Measurements from ENCODE around the gene ARID1B. TPM values are rescaled to one million over a fixed set of nuclear protein-coding genes. Genes with fewer than 3 reads are reported as not detected.
A peak's percentile ranks its signal among the peaks of the same experiment; 100 is the strongest.

The ARID1B gene
- total and polyA plus RNA-seq, 9 of the 15 experiments (the other 6 are each of a cell fraction or from before 2014, with no cell fraction given) = 12.5 to 50.5 (median 25.8) TPM

DNA sequence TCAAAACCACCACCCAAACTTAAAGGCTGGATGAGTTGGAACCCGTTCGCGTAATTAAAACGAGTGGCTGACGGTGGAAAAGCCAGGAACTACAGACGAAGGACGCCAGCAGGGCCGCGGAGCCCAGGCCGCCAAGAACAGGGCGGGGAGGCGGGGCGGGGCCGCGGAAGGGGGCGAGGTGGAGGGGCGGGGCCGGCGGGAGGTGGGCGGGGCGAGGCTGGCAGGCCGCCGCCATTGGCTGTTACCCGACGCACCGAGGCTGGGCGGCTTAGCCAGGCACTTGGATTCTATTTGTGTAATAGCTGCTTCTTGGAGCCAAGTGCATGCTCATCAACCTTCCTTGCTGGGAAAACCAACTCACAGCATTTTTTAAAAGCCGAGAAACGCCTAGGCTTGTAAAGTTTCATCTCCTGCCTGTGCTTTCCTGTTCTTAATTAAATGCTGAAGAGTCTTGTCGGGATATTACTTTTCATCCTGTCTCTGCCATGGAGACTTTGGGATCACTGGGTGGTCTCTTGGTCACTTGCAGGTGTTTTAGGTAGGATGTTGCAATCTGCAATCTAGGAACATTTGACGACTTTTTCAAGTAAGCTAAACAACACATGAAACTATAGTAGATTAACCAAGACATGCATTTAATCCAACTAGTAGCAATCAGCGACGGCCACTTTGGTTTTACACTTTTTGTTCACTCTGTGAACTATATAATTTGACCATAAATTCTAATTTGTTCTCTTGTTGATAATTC is 245.0 kb downstream of the ARID1B start (continued):
- TF ChIP-seq, protein P1, sequence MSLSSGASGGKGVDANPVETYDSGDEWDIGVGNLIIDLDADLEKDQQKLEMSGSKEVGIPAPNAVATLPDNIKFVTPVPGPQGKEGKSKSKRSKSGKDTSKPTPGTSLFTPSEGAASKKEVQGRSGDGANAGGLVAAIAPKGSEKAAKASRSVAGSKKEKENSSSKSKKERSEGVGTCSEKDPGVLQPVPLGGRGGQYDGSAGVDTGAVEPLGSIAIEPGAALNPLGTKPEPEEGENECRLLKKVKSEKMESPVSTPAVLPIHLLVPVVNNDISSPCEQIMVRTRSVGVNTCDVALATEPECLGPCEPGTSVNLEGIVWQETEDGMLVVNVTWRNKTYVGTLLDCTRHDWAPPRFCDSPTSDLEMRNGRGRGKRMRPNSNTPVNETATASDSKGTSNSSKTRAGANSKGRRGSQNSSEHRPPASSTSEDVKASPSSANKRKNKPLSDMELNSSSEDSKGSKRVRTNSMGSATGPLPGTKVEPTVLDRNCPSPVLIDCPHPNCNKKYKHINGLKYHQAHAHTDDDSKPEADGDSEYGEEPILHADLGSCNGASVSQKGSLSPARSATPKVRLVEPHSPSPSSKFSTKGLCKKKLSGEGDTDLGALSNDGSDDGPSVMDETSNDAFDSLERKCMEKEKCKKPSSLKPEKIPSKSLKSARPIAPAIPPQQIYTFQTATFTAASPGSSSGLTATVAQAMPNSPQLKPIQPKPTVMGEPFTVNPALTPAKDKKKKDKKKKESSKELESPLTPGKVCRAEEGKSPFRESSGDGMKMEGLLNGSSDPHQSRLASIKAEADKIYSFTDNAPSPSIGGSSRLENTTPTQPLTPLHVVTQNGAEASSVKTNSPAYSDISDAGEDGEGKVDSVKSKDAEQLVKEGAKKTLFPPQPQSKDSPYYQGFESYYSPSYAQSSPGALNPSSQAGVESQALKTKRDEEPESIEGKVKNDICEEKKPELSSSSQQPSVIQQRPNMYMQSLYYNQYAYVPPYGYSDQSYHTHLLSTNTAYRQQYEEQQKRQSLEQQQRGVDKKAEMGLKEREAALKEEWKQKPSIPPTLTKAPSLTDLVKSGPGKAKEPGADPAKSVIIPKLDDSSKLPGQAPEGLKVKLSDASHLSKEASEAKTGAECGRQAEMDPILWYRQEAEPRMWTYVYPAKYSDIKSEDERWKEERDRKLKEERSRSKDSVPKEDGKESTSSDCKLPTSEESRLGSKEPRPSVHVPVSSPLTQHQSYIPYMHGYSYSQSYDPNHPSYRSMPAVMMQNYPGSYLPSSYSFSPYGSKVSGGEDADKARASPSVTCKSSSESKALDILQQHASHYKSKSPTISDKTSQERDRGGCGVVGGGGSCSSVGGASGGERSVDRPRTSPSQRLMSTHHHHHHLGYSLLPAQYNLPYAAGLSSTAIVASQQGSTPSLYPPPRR (CRISPR knock-in tag; IDR thresholded peaks at IDR 0.05; ENCODE audit: borderline replicate concordance) = no peak
- TF ChIP-seq CEBPG (CRISPR knock-in tag; IDR thresholded peaks at IDR 0.05) (no peak), CEBPG (tag; conservative IDR thresholded peaks at IDR 0.05 in 1 of 2, IDR thresholded peaks at IDR 0.05 in 1 of 2) (peak; percentile 33 to 45; a peak in 3 of 4 replicates), YY1 (IDR thresholded peaks at IDR 0.05; ENCODE audit: borderline replicate concordance in 1 of 3, control insufficient read depth in 1 of 3, extremely low read depth in 1 of 3, insufficient read depth in 3 of 3, insufficient read length in 1 of 3, insufficient replicate concordance in 2 of 3, low read depth in 1 of 3, low read length in 2 of 3) (peak in 2 of 3 experiments; percentile 58 to 77), KDM4B (IDR thresholded peaks at IDR 0.05; ENCODE audit: borderline replicate concordance in 2 of 2, low read depth in 1 of 2) (no peak), SMARCA4 (IDR thresholded peaks at IDR 0.05) (0 out of 2 replicates have a peak, but pooled peaks have one; percentile 17), NBN (IDR thresholded peaks at IDR 0.05; ENCODE audit: low read depth) (0 out of 2 replicates have a peak, but pooled peaks have one; percentile 18), ZNF551 (CRISPR knock-in tag; IDR thresholded peaks at IDR 0.05) (no peak), ZNF12 (CRISPR knock-in tag; IDR thresholded peaks at IDR 0.05) (no peak), SMC3 (conservative IDR thresholded peaks at IDR 0.05; ENCODE audit: insufficient read depth, low read depth, low read length) (no peak), MBD2 (IDR thresholded peaks at IDR 0.05; ENCODE audit: borderline replicate concordance, low read depth) (peak; percentile 17; the same call in 1 of the 2 replicates), NFIX (CRISPR knock-in tag; IDR thresholded peaks at IDR 0.05; ENCODE audit: low read depth) (no peak)
- TF ChIP-seq, protein P2, sequence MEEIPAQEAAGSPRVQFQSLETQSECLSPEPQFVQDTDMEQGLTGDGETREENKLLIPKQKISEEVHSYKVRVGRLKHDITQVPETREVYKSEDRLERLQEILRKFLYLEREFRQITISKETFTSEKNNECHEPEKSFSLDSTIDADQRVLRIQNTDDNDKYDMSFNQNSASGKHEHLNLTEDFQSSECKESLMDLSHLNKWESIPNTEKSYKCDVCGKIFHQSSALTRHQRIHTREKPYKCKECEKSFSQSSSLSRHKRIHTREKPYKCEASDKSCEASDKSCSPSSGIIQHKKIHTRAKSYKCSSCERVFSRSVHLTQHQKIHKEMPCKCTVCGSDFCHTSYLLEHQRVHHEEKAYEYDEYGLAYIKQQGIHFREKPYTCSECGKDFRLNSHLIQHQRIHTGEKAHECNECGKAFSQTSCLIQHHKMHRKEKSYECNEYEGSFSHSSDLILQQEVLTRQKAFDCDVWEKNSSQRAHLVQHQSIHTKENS (CRISPR knock-in tag; IDR thresholded peaks at IDR 0.05) = no peak
- TF ChIP-seq, protein P3, sequence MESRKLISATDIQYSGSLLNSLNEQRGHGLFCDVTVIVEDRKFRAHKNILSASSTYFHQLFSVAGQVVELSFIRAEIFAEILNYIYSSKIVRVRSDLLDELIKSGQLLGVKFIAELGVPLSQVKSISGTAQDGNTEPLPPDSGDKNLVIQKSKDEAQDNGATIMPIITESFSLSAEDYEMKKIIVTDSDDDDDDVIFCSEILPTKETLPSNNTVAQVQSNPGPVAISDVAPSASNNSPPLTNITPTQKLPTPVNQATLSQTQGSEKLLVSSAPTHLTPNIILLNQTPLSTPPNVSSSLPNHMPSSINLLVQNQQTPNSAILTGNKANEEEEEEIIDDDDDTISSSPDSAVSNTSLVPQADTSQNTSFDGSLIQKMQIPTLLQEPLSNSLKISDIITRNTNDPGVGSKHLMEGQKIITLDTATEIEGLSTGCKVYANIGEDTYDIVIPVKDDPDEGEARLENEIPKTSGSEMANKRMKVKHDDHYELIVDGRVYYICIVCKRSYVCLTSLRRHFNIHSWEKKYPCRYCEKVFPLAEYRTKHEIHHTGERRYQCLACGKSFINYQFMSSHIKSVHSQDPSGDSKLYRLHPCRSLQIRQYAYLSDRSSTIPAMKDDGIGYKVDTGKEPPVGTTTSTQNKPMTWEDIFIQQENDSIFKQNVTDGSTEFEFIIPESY (CRISPR knock-in tag; IDR thresholded peaks at IDR 0.05) = no peak
- TF ChIP-seq, protein P4, sequence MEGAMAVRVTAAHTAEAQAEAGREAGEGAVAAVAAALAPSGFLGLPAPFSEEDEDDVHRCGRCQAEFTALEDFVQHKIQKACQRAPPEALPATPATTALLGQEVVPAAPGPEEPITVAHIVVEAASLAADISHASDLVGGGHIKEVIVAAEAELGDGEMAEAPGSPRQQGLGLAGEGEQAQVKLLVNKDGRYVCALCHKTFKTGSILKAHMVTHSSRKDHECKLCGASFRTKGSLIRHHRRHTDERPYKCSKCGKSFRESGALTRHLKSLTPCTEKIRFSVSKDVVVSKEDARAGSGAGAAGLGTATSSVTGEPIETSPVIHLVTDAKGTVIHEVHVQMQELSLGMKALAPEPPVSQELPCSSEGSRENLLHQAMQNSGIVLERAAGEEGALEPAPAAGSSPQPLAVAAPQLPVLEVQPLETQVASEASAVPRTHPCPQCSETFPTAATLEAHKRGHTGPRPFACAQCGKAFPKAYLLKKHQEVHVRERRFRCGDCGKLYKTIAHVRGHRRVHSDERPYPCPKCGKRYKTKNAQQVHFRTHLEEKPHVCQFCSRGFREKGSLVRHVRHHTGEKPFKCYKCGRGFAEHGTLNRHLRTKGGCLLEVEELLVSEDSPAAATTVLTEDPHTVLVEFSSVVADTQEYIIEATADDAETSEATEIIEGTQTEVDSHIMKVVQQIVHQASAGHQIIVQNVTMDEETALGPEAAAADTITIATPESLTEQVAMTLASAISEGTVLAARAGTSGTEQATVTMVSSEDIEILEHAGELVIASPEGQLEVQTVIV (CRISPR knock-in tag; IDR thresholded peaks at IDR 0.05; ENCODE audit: borderline replicate concordance) = no peak
